H1 (cell line): Measurements from ENCODE around the gene PNPLA4. TPM values are rescaled to one million over a fixed set of nuclear protein-coding genes. Genes with fewer than 3 reads are reported as not detected.

Source experiments
- CTCF ChIA-PET: fragments of 300-600 bp; sonication (Branson Sonifier 250); formaldehyde crosslinking; loops from one replicate; lab custom pipeline; 2021; ENCODE audit not compliant: partially characterized antibody; lab: Charles Lee
- POLR2A ChIA-PET: fragments of 300-600 bp; sonication (Branson Sonifier 250); formaldehyde crosslinking; loops from one replicate; lab custom pipeline; 2021; ENCODE audit warnings: inconsistent platforms; ENCODE audit not compliant: partially characterized antibody; lab: Charles Lee
- DNase-seq, 2 experiments: peaks; one replicate each; pipeline versions ENCODE4 v3.0.0 to v3.0.0-alpha.2; 2010 to 2022; ENCODE audit warnings: low spot score in 2 of 2, low read depth in 1 of 2, mixed read lengths in 1 of 2
- FAIRE-seq: peaks from 2 replicates; lab custom pipeline; 2011; peaks lifted over from hg19 to GRCh38; lab: Jason Lieb, UNC
- H2AFZ ChIP-seq: 2 replicates; pipeline ENCODE4 v1.8.1; 2012; ENCODE audit warnings: low read length, inconsistent platforms
- H2AK5ac ChIP-seq: 2 replicates; pipeline ENCODE4 v1.6.1; 2013; ENCODE audit warnings: low read depth, low read length
- H2BK120ac ChIP-seq: replicated peaks from 2 replicates; pipeline ENCODE3; 2013; ENCODE audit warnings: low read depth, low read length, inconsistent platforms
- H2BK12ac ChIP-seq: 2 replicates; pipeline ENCODE4 v1.6.1; 2013; ENCODE audit warnings: low read depth, low read length
- H2BK15ac ChIP-seq: 2 replicates; pipeline ENCODE4 v1.6.1; 2013; ENCODE audit warnings: low read length
- H2BK20ac ChIP-seq: 2 replicates; pipeline ENCODE4 v1.6.1; 2013; ENCODE audit warnings: low read length
- H2BK5ac ChIP-seq: 2 replicates; pipeline ENCODE4 v1.6.1; 2013; ENCODE audit warnings: low read depth, low read length
- H3K14ac ChIP-seq: 2 replicates; pipeline ENCODE4 v1.6.1; 2013; ENCODE audit warnings: inconsistent platforms; ENCODE audit not compliant: insufficient read length
- H3K18ac ChIP-seq: 2 replicates; pipeline ENCODE4 v1.6.1; 2013; ENCODE audit warnings: low read length; ENCODE audit errors: extremely low read depth
- H3K23ac ChIP-seq: 2 replicates; pipeline ENCODE4 v1.6.1; 2013; ENCODE audit warnings: inconsistent platforms; ENCODE audit not compliant: insufficient read length
- H3K23me2 ChIP-seq: 2 replicates; pipeline ENCODE4 v1.6.1; 2013; ENCODE audit warnings: low read depth, low read length
- H3K27ac ChIP-seq: 2 replicates; pipeline ENCODE4 v1.6.1; 2011; ENCODE audit warnings: low read depth, low read length, inconsistent platforms
- H3K27me3 ChIP-seq, 4 experiments: replicated peaks in 1 of 4; 1 replicate in 1 of 4; 2 replicates in 3 of 4; pipeline versions ENCODE4 v1.6.1 to v1.8.1; 2011 to 2013; ENCODE audit warnings: low read length in 3 of 4, mild to moderate bottlenecking in 3 of 4, inconsistent platforms in 2 of 4, mixed read lengths in 2 of 4, moderate library complexity in 1 of 4; ENCODE audit not compliant: control insufficient read depth in 3 of 4, insufficient read depth in 3 of 4; ENCODE audit errors: extremely low read depth in 1 of 4
- H3K36me3 ChIP-seq, 4 experiments: 2 replicates each; pipeline versions ENCODE4 v1.6.1 to v1.8.1; 2011 to 2013; ENCODE audit warnings: mild to moderate bottlenecking in 4 of 4, low read length in 3 of 4, moderate library complexity in 2 of 4, control low read depth in 1 of 4, inconsistent platforms in 1 of 4; ENCODE audit not compliant: insufficient read depth in 4 of 4, control insufficient read depth in 2 of 4
- H3K4ac ChIP-seq: replicated peaks from 2 replicates; pipeline ENCODE3; 2013; ENCODE audit warnings: low read length, low read depth, mixed read lengths, inconsistent platforms; ENCODE audit not compliant: insufficient read length
- H3K4me1 ChIP-seq, 4 experiments: replicated peaks in 1 of 4; 1 replicate in 1 of 4; 2 replicates in 3 of 4; pipeline versions ENCODE4 v1.6.1 to v1.8.1; 2011 to 2013; ENCODE audit warnings: low read length in 3 of 4, inconsistent platforms in 2 of 4, mixed read lengths in 1 of 4; ENCODE audit not compliant: insufficient read depth in 4 of 4, control insufficient read depth in 3 of 4
- H3K4me2 ChIP-seq, 2 experiments: 2 replicates each; pipeline versions ENCODE4 v1.6.1 to v1.8.1; 2011 to 2013; ENCODE audit warnings: low read depth in 2 of 2, low read length in 2 of 2, control low read depth in 1 of 2, inconsistent platforms in 1 of 2, mild to moderate bottlenecking in 1 of 2; ENCODE audit not compliant: insufficient read depth in 1 of 2
- H3K4me3 ChIP-seq, 4 experiments: fragments of 200-600, 300-600 bp in 1 of 4; sonication (generic), shearing (Covaris generic), sonication (Bioruptor Twin) in 1 of 4; 2 replicates each; pipeline versions ENCODE4 v1.5.1 to v1.8.1; 2011 to 2016; ENCODE audit warnings: low read length in 4 of 4, low read depth in 3 of 4, control low read depth in 2 of 4, inconsistent platforms in 2 of 4, mild to moderate bottlenecking in 2 of 4, mixed read lengths in 1 of 4, moderate library complexity in 1 of 4; ENCODE audit not compliant: insufficient read depth in 2 of 4; ENCODE audit errors: extremely low read depth in 1 of 4
- H3K56ac ChIP-seq: replicated peaks from 2 replicates; pipeline ENCODE3; 2013; ENCODE audit warnings: low read depth, mild to moderate bottlenecking, mixed read lengths, low read length, inconsistent platforms; ENCODE audit not compliant: insufficient read length
- H3K79me1 ChIP-seq: 2 replicates; pipeline ENCODE4 v1.6.1; 2013; ENCODE audit warnings: low read depth, low read length, control low read depth
- H3K79me2 ChIP-seq, 2 experiments: 2 replicates each; pipeline versions ENCODE4 v1.6.1 to v1.8.1; 2012 to 2013; ENCODE audit warnings: low read length in 2 of 2, mild to moderate bottlenecking in 2 of 2, inconsistent platforms in 1 of 2; ENCODE audit not compliant: insufficient read depth in 2 of 2, control insufficient read depth in 1 of 2
- H3K9ac ChIP-seq, 4 experiments: replicated peaks in 1 of 4; 1 replicate in 1 of 4; 2 replicates in 3 of 4; pipeline versions ENCODE4 v1.6.1 to v1.8.1; 2011 to 2013; ENCODE audit warnings: low read depth in 3 of 4, low read length in 3 of 4, control low read depth in 2 of 4, mild to moderate bottlenecking in 2 of 4, moderate library complexity in 2 of 4, inconsistent platforms in 1 of 4; ENCODE audit errors: extremely low read depth in 1 of 4
- H3K9me3 ChIP-seq, 2 experiments: 2 replicates each; pipeline versions ENCODE4 v1.6.1 to v1.8.1; 2012 to 2013; ENCODE audit warnings: mild to moderate bottlenecking in 2 of 2, moderate library complexity in 2 of 2, control low read depth in 1 of 2, inconsistent platforms in 1 of 2, low read depth in 1 of 2, low read length in 1 of 2, mixed read lengths in 1 of 2; ENCODE audit not compliant: insufficient read depth in 2 of 2
- H4K20me1 ChIP-seq, 2 experiments: replicated peaks in 1 of 2; 2 replicates each; pipeline versions ENCODE3 to v1.8.1; 2011 to 2013; ENCODE audit warnings: inconsistent platforms in 2 of 2, low read length in 2 of 2, mild to moderate bottlenecking in 1 of 2; ENCODE audit not compliant: insufficient read depth in 2 of 2, control insufficient read depth in 1 of 2
- H4K5ac ChIP-seq: 2 replicates; pipeline ENCODE4 v1.6.1; 2013; ENCODE audit warnings: low read length, low read depth, mixed read lengths, inconsistent platforms; ENCODE audit not compliant: insufficient read length
- H4K8ac ChIP-seq: 2 replicates; pipeline ENCODE4 v1.8.0; 2013; ENCODE audit warnings: mild to moderate bottlenecking, moderate library complexity, low read length, inconsistent platforms; ENCODE audit not compliant: insufficient read depth; ENCODE audit errors: extremely low read depth
- H4K91ac ChIP-seq: replicated peaks from 2 replicates; pipeline ENCODE3; 2013; ENCODE audit warnings: low read length, mixed read lengths, inconsistent platforms; ENCODE audit not compliant: insufficient read length
- CEBPB ChIP-seq: IDR thresholded peaks from 2 replicates; pipeline ENCODE4 v1.6.1; 2012; ENCODE audit warnings: low read depth, low read length
- CREB1 ChIP-seq: IDR thresholded peaks from 2 replicates; pipeline ENCODE4 v1.6.1; 2012; ENCODE audit warnings: inconsistent platforms
- GABPA ChIP-seq: IDR thresholded peaks from 2 replicates; pipeline ENCODE4 v1.6.1; 2011; ENCODE audit warnings: mild to moderate bottlenecking, low read length, moderate library complexity, borderline replicate concordance; ENCODE audit not compliant: insufficient read depth
- JUND ChIP-seq: IDR thresholded peaks from 2 replicates; pipeline ENCODE4 v1.6.1; 2011; ENCODE audit warnings: mild to moderate bottlenecking, improper control_type of control experiment, low read length
- KDM1A ChIP-seq: fragments of 200-600, 300-600 bp; sonication (generic); IDR thresholded peaks from 2 replicates; pipeline ENCODE4 v1.7.1; 2016; ENCODE audit warnings: mild to moderate bottlenecking, low read length, borderline replicate concordance
- KDM4A ChIP-seq: IDR thresholded peaks from one replicate; pipeline ENCODE4 v1.7.1; 2012; ENCODE audit warnings: low read depth, mild to moderate bottlenecking, moderate library complexity, low read length, inconsistent platforms; ENCODE audit not compliant: severe bottlenecking
- POLR2A ChIP-seq, 2 experiments: IDR thresholded peaks; 1 replicate in 1 of 2; 2 replicates in 1 of 2; pipeline ENCODE4 v1.6.1; 2011; ENCODE audit warnings: low read depth in 2 of 2, low read length in 2 of 2, mild to moderate bottlenecking in 2 of 2; ENCODE audit errors: control extremely low read depth in 1 of 2
- TAF1 ChIP-seq: IDR thresholded peaks from 2 replicates; pipeline ENCODE4 v1.6.1; 2011; ENCODE audit warnings: mild to moderate bottlenecking, low read depth, low read length
- WGBS, 2 experiments: shearing (Covaris generic) in 1 of 2; methylation state at CpG; one replicate each; pipeline versions ENCODE4 v1.1.6 to v1.1.7; 2013 to 2015; ENCODE audit warnings: low lambda C conversion rate in 2 of 2, mixed read lengths in 2 of 2, inconsistent platforms in 1 of 2, low coverage in 1 of 2, missing lambda C conversion rate in 1 of 2; ENCODE audit not compliant: insufficient replicate concordance in 2 of 2, insufficient coverage in 1 of 2, insufficient read length in 1 of 2; ENCODE audit errors: extremely low coverage in 1 of 2, missing lambda C conversion rate in 1 of 2; 5-methylcytosine and 5-hydroxymethylcytosine counted together
- polyA plus RNA-seq, 7 experiments: library from polyadenylated mRNA; depleted of rRNA in 3 of 7; stranded (reverse) in 5 of 7; unstranded in 2 of 7; fragments of >200 nt in 5 of 7; fragments of 200-250 nt in 2 of 7; gene quantifications; 1 replicate in 5 of 7; 2 replicates in 1 of 7; 4 replicates in 1 of 7; pipeline versions ENCODE4 v1.2.1 to v1.2.3, GENCODE V29; 2011 to 2013; ENCODE audit warnings: missing spikeins in 2 of 7, mixed read lengths in 2 of 7
- total RNA-seq: library from RNA; stranded (reverse); fragmentation: NEBNext Ultra II Directional; extraction: Animal tissue kit (Norgen Biotek cat#: 25700); gene quantifications from 2 replicates; pipeline ENCODE4 v1.2.1, GENCODE V29; 2021
- TF ChIP-seq, protein P1 (sequence below): IDR thresholded peaks from 2 replicates; pipeline ENCODE4 v1.6.1; 2011; ENCODE audit warnings: low read length, improper control_type of control experiment

PNPLA4 gene
- total and polyA plus RNA-seq, 2 of the 8 experiments (the other 6 are each of a cell fraction or from before 2014, with no cell fraction given), result 14.3 to 18.2 TPM

DNA sequence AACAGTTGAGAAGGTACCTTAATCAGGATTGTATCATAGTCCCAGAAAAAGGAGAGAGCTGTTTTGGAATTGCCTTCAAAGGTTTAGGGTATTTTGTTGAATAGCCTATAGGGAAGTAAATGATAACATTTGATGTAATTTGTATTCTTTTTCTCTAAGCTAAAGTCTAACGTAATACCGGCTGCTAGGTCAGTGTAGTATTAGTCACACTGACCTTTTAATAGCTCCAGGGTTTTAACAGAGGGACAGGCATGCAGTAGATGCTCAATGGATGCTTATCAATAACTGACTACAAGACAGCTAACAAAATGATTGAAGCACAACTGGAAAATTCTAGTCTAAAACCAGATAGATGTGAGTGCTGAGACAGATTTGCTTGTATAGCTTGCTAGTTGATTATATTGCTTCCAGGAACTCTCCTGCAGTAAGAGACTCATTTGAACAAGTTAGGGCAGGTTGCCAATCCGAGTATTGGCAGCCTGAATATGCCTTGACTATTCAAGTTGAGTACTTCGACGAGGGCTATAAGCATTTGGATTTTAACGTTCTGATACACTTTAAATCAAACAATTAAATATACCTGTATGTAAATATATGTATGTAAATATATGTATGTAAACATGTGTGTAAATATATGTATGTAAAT is 16.5 kb upstream of the PNPLA4 start:
- Histone ChIP-seq H4K20me1 (no peaks in the 10 kb centered on the region), H2BK20ac (no peak overlapping the region), H3K56ac (no peak overlapping the region), H4K91ac (no peak overlapping the region), H3K4me3 (no peak overlapping the region), H2BK12ac (no peak overlapping the region), H2AFZ (no peak overlapping the region), H3K4me2 (no peak overlapping the region), H3K18ac (no peak overlapping the region), H3K27ac (no peak overlapping the region), H2AK5ac (no peak overlapping the region), H3K4me1 (peaks cover 0 to 3% (median under 1%) of the 10 kb centered on the region in 4 experiments; a peak in 1 of 7 replicates), H2BK15ac (no peak overlapping the region), H3K79me2 (no peaks in the 10 kb centered on the region), H3K14ac (no peak overlapping the region), H3K23ac (no peak overlapping the region), H3K79me1 (no peaks in the 10 kb centered on the region), H3K9ac (no peak overlapping the region), H3K9me3 (no peaks in the 10 kb centered on the region), H4K5ac (no peak overlapping the region), H4K8ac (no peak overlapping the region), H3K27me3 (no peaks in the 10 kb centered on the region), H3K36me3 (no peaks in the 10 kb centered on the region), H3K4ac (no peak overlapping the region), H3K23me2 (no peaks in the 10 kb centered on the region), H2BK120ac (no peak overlapping the region), H2BK5ac (no peak overlapping the region)
- 92% methylated on average over 6 of the region's 6 CpGs; no CpG with 5 or more reads in 1 of the 2 experiments for WGBS, 2 experiments
- DNase-seq, result no peak
- FAIRE-seq, result no peak
- CTCF ChIA-PET, result interaction anchor here (1.4 kb wide), 1 partner anchor 10 kb away, joined by 3 read pairs; no protein-coding TSS in a partner anchor
- POLR2A ChIA-PET, result no interaction called here
- TF ChIP-seq JUND (no peak), KDM1A (no peak), POLR2A (IDR thresholded peaks at IDR 0.05; ENCODE audit: control extremely low read depth in 1 of 2, low read depth in 2 of 2, low read length in 2 of 2) (no peak), CREB1 (no peak), CEBPB (no peak), KDM4A (no peak), GABPA (no peak), TAF1 (no peak)
- TF ChIP-seq, protein P1, sequence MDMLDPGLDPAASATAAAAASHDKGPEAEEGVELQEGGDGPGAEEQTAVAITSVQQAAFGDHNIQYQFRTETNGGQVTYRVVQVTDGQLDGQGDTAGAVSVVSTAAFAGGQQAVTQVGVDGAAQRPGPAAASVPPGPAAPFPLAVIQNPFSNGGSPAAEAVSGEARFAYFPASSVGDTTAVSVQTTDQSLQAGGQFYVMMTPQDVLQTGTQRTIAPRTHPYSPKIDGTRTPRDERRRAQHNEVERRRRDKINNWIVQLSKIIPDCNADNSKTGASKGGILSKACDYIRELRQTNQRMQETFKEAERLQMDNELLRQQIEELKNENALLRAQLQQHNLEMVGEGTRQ, result no peak
